GM21526 (cell line): ENCODE results near the gene RNU5B-1.
"Not testable (repeated sequence)": the region's sequence is repeated elsewhere in the genome, so short reads cannot be mapped to it uniquely, and the experiment has no call there.

ENCODE experiments used
- ATAC-seq: cut with Tn5 transposase; IDR thresholded peaks from one replicate; pipeline ENCODE4 v1.9.1; 2021; ENCODE audit warnings: moderate library complexity; ENCODE audit not compliant: unreplicated experiment, low FRiP score

Gene RNU5B-1

DNA sequence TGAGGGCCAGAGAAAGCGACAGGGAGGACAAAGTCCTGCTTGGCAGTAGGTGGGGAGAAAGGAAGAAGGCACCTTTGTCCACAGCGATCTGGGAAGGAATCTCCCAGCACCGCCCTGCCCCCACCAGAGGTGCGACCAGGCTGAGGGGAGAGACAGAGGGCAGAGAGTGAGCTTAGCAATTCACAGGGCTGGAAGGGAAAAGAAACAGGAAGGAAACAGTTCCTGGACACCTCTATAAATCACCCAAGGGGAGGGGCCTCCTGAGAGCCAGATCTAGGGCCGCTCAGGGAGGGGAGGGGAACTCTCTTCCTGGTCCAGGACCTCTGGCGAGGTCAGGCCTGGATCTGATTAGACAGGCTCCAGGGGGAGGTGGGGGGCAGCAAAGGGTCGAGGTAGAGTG, 35.4 kb downstream of the RNU5B-1 start:
- ATAC-seq: no peak

DNA sequence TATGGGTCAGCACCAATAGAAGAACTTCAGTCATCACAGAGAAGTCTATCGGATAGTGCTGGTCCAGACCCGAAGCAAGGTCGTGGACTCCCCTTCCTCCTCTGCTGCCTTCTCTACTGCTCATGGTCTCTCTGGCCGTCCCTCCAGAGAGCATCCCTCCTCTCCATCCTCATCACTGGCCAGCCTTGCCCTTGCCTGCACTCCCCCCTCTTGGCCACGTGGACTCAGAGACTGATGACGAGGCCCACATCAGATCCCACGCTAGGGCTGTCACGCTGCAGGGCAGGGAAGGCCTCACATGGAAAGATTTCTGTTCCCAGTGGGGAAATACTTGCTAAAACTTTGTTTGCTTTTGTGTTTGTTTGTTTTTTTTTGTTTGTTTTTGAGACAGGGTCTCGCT, 38.0 kb downstream of the RNU5B-1 start:
- ATAC-seq: no peak

DNA sequence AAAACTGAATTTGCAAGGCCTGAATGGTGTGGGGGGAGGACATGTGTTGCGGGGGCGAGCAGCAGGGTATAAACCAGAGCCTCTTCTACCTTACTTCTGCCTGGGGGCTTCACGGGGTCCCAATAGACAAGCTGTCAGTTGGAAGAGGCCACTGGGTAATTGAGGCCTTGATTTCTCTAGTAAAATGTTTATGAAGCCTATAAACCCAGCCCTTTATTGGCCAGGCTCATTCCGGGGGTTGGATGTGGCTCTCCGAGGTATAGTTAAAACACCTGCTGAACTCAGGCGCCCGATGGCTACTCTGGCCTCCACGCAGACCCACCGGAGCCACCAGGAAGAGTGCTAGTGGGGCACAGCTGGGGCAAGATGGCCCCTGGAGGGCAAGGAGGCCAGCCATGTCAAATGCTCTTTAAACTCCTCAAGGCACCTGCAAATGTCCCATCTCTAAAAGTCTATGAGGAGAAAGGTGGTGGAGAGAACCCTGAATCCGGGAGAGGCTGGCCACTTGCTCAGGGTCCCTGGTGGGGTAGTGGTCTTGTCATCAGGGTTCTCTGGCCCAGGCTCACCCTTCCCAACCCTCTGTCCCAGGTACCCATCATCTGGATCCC, 39.0 kb downstream of the RNU5B-1 start:
- no peak for ATAC-seq

DNA sequence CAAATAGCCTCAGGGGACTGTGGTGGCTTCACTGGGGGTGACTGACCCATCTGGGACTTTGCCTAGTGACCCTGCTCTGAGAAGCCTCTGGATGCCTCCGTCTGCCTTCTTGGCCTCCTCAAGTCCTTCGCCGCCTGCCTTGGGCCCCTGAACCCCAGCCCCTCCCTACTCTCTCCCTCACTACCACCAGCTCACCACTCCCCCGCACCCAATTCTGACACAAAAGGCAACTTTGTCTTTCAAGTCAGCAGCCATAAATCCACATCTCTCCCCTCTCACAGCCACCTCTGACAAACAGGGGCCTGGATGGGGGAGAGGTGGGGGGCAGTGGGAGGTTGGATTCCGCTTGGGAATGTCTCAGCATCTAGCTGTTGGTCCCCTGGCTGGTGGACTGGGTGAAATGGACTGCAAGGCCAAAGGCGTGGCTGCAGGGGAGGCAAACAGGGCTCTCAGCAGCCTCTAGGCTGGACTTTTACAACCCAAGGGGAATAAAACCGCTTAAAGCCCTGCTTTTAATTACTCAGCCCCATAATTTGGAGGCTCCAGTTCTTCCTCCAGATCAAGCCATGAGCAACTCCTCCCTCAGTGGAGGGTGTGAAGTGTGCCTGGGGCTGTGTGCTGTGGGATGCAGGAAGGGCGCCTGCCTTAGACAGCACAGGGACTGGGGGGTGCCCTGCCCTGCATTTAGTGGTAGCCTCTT, 39.9 kb downstream of the RNU5B-1 start:
- no peak for ATAC-seq

DNA sequence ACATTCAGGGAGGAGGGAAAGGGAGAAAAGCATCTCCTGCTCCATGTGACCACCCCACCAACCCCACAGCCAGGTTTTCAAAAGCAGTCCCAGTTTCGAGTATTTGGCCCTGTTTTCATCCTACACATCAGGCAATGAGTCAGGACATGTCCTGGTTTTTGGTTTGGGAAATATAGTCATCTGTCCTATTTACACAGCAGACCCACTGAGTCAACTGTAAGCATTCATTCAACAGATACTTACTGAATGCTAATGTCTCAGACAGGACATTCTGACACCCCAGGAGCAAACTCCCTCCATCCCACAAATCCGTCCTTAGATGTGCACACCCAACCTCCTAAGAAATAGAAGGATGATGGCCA, 40.4 kb downstream of the RNU5B-1 start:
- no peak for ATAC-seq

DNA sequence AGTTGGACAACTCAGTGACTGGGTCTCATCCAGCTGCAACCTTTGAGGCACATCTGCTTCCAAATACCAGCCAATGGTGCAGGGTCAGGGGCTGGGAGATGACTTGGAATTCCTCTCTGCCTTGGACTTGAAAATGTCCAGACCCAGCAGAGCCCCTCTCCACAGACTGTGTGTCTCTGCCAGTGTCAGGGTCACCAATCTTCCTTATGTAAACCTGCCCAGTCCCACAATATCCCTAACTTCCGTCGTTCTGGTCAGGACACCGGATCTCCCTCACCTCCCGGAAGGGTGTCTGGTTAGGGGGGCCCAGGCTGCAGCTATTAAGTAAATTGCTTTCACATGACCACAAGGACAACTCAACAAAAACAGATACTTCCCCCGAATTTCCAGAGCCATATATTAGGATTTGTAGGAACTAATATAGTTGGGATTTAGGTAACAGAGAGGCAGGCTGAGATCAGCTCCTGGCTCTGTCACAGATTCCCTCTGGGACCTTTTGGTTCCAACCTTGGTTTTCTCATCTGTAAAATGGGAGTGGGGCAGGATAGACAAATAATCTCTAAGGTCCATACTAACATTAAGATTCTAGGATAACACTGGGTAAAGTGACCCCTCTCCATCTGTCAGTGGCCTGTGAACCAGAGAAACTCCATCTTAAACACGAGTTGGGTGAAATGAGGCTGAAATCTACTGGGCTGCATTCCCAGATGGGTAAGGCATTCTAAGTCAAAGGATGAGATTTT, 42.5 kb downstream of the RNU5B-1 start:
- ATAC-seq: no peak

DNA sequence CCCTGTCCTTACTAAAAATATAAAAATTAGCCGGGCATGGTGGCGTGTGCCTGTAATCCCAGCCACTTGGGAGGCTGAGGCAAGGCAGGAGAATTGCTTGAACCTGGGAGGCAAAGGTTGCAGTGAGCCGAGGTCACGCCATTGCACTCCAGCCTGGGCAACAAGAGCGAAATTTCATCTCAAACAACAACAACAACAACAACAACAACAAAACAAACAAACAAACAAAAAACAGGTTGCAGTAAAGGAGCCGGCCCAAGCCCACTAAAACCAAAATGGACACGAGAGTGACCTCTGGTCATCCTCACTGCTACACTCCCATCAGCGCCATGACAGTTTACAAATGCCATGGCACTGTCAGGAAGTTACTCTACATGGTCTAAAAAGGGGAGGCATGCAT, 43.3 kb downstream of the RNU5B-1 start:
- not testable (repeated sequence) for ATAC-seq

DNA sequence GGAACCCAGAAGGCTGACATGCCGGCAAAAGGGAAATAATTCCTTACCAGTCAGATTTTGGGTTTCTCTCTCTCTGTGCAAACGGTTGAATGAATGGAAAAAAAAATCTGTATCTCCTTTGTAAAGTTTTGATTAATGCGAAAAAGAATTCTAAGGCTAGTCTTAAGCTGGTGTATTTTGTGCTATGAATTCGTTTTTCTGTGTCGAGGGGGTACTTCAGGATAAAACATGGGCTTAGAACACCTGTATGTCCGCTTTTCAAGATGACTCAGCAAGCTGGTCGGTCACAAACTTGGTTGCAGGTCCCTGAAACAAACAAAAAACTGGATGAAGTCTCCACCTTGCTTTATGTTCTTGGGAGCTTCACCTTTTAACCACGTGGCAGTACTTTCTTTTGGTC, 44.9 kb downstream of the RNU5B-1 start:
- no peak for ATAC-seq

DNA sequence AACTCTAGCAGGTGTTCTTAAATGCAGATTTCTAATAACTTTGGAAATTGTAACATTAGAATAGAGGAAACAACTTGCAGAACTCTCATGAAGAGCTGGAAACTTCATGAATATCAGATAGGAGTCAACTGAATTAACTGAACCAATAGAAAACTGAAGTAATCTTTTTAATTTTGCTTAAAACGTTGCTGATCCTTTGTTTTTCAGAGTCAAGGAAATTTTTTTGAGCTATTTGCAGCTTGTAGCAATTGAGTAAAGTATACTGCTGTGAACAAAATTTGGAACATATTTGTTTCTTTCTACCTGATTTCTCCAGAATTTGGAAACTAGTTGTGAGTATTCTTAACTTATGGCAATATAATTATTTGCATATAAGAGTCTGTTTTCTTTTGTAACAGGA, 47.5 kb downstream of the RNU5B-1 start:
- ATAC-seq: not testable (repeated sequence)
